Activated effector memory CD4-positive, alpha-beta T cell treated with anti-CD3 and anti-CD28 coated beads, Interleukin-2, amount 50 U/mL, for 16 hours (primary cell): ENCODE measurements around the gene KCNQ4.

Experiments
- DNase-seq: peaks from one replicate; pipeline ENCODE4 v3.0.0-alpha.2; 2020

The KCNQ4 gene

GRCh38 chr1:40820911-40821693 is 37.5 kb downstream of the KCNQ4 start:
- DNase-seq, result no peak

GRCh38 chr1:40822890-40823289 is 39.3 kb downstream of the KCNQ4 start:
- no peak for DNase-seq

- no peak for DNase-seq
Measured at GRCh38 chr1:40823345-40823744, 39.8 kb downstream of the KCNQ4 start.

- no peak for DNase-seq
Measured at GRCh38 chr1:40823983-40824382, 40.4 kb downstream of the KCNQ4 start.

GRCh38 chr1:40824591-40825434 is 41.2 kb downstream of the KCNQ4 start:
- no peak for DNase-seq

- DNase-seq, result no peak
Measured at GRCh38 chr1:40825435-40825788, 41.8 kb downstream of the KCNQ4 start.

- no peak for DNase-seq
Measured at GRCh38 chr1:40825996-40826395, 42.4 kb downstream of the KCNQ4 start.

- DNase-seq, result no peak
Measured at GRCh38 chr1:40829631-40830245, 46.2 kb downstream of the KCNQ4 start.

GRCh38 chr1:40830419-40830943 is 46.9 kb downstream of the KCNQ4 start:
- no peak for DNase-seq

- no peak for DNase-seq
Measured at GRCh38 chr1:40831001-40831732, 47.6 kb downstream of the KCNQ4 start.

- no peak for DNase-seq
Measured at GRCh38 chr1:40833979-40834378, 50.4 kb downstream of the KCNQ4 start.

GRCh38 chr1:40834968-40835545 is 51.5 kb downstream of the KCNQ4 start:
- DNase-seq, result no peak

- DNase-seq, result no peak
Measured at GRCh38 chr1:40836283-40836682, 52.7 kb downstream of the KCNQ4 start.

GRCh38 chr1:40837601-40838000 is 54.0 kb downstream of the KCNQ4 start:
- no peak for DNase-seq

GRCh38 chr1:40838045-40838979 is 54.7 kb downstream of the KCNQ4 start:
- DNase-seq, result no peak

- no peak for DNase-seq
Measured at GRCh38 chr1:40838980-40839942, 55.7 kb downstream of the KCNQ4 start.

GRCh38 chr1:40839943-40840335 is 56.4 kb downstream of the KCNQ4 start:
- no peak for DNase-seq

- no peak for DNase-seq
Measured at GRCh38 chr1:40840526-40841323, 57.1 kb downstream of the KCNQ4 start.

- DNase-seq, result no peak
Measured at GRCh38 chr1:40841602-40842001, 58.0 kb downstream of the KCNQ4 start.
